Smooth muscle cell (in vitro differentiated cells): ENCODE results near the gene SYNC. TPM values are rescaled to one million over a fixed set of nuclear protein-coding genes. Genes with fewer than 3 reads are reported as not detected.
"Not testable (repeated sequence)": the region's sequence is repeated elsewhere in the genome, so short reads cannot be mapped to it uniquely, and the experiment has no call there.

Experiments used
- DNase-seq: peaks from one replicate; lab custom pipeline; 2025; ENCODE audit not compliant: unreplicated experiment; lab: John Stamatoyannopoulos, UW
- H2AFZ ChIP-seq: fragments of 200-600 bp; sonication (generic); 2 replicates; pipeline ENCODE4 v1.6.0; 2016; ENCODE audit warnings: antibody characterized with exemption, low read depth, mild to moderate bottlenecking
- H3F3A ChIP-seq: fragments of 200-600 bp; sonication (generic); 2 replicates; pipeline ENCODE4 v1.6.0; 2017; ENCODE audit warnings: antibody characterized with exemption, low read depth
- H3K27ac ChIP-seq: fragments of 200-600 bp; sonication (generic); 2 replicates; pipeline ENCODE4 v1.5.1; 2016; ENCODE audit warnings: low read depth, mild to moderate bottlenecking
- H3K27me3 ChIP-seq: fragments of 200-600 bp; sonication (generic); 2 replicates; pipeline ENCODE4 v1.6.1; 2016; ENCODE audit warnings: low read depth, mild to moderate bottlenecking
- H3K36me3 ChIP-seq: fragments of 200-600 bp; sonication (generic); 2 replicates; pipeline ENCODE4 v1.5.1; 2016; ENCODE audit warnings: low read depth
- H3K4me1 ChIP-seq: fragments of 200-600 bp; sonication (generic); 2 replicates; pipeline ENCODE4 v1.5.1; 2016; ENCODE audit warnings: low read depth
- H3K4me2 ChIP-seq: fragments of 200-600 bp; sonication (generic); 2 replicates; pipeline ENCODE4 v1.6.0; 2016; ENCODE audit warnings: mild to moderate bottlenecking
- H3K4me3 ChIP-seq: fragments of 200-600 bp; sonication (generic); 2 replicates; pipeline ENCODE4 v1.5.1; 2016; ENCODE audit warnings: mild to moderate bottlenecking
- H3K79me2 ChIP-seq: fragments of 200-600 bp; sonication (generic); 2 replicates; pipeline ENCODE4 v1.6.0; 2016; ENCODE audit warnings: low read depth, mild to moderate bottlenecking
- H3K9ac ChIP-seq: fragments of 200-600 bp; sonication (generic); 2 replicates; pipeline ENCODE4 v1.6.0; 2016; ENCODE audit warnings: low read depth
- H3K9me3 ChIP-seq: fragments of 200-600 bp; sonication (generic); replicated peaks from 2 replicates; pipeline ENCODE4 v1.5.1; 2016; ENCODE audit warnings: low read depth
- H4K20me1 ChIP-seq: fragments of 200-600 bp; sonication (generic); 2 replicates; pipeline ENCODE4 v1.6.0; 2016; ENCODE audit warnings: low read depth
- WGBS: methylation state at CpG from one replicate; pipeline ENCODE4 v1.1.7; 2016; ENCODE audit warnings: low lambda C conversion rate; 5-methylcytosine and 5-hydroxymethylcytosine counted together
- polyA plus RNA-seq: library from polyadenylated mRNA; unstranded; fragments of >200 nt; fragmentation: Nextera tagmentation; extraction: Ambion mirVana; gene quantifications from 2 replicates; pipeline ENCODE4 v1.2.1, GENCODE V29; 2016
- small RNA-seq: library from RNA; depleted of rRNA; stranded (forward); fragments of <200 nt; gene quantifications from one replicate; pipeline ENCODE3, GENCODE V24; 2014
- total RNA-seq: library from RNA; depleted of rRNA; stranded (reverse); fragments of >200 nt; gene quantifications from 2 replicates; pipeline ENCODE4 v1.2.3, GENCODE V29; 2014
- TF ChIP-seq, protein P1 (sequence below): fragments of 200-600 bp; sonication (generic); IDR thresholded peaks from 2 replicates; pipeline ENCODE4 v1.5.1; 2017; ENCODE audit warnings: borderline replicate concordance, mild to moderate bottlenecking, antibody characterized with exemption; ENCODE audit not compliant: insufficient read depth, poor library complexity, severe bottlenecking

SYNC gene
- total and polyA plus RNA-seq, 2 experiments from 2014 or later = 4.6 to 6.2 TPM

DNA sequence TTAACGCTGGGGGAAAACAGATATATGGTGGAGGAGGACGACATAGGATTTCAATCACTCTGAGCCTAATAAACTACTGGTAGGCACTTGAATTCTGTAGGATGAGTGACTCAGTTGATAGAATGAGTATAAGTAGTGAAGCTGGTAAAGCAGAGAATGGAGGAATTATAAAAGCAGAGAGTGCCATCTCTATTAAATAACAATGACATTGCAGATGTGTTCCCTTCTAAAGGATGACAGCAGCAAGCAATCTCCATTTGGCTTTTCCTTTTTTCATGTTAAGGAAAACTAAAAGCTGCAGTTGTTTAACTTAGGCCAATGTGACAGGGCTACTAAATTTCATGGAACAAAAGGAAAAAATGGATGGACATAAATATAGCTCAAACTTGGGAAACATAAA is 69.7 kb downstream of the SYNC start:
- Histone ChIP-seq H3K4me2 (no peak overlapping the region), H3K27ac (no peak overlapping the region), H3K4me3 (no peak overlapping the region), H3K9ac (no peak overlapping the region), H3K27me3 (no peaks in the 10 kb centered on the region), H3F3A (no peaks in the 10 kb centered on the region), H2AFZ (no peak overlapping the region), H3K79me2 (peaks cover 8% of the 10 kb centered on the region), H3K36me3 (no peaks in the 10 kb centered on the region), H3K9me3 (no peaks in the 10 kb centered on the region), H4K20me1 (peaks cover 51% of the 10 kb centered on the region), H3K4me1 (peaks cover 9% of the 10 kb centered on the region)
- TF ChIP-seq, protein P1, sequence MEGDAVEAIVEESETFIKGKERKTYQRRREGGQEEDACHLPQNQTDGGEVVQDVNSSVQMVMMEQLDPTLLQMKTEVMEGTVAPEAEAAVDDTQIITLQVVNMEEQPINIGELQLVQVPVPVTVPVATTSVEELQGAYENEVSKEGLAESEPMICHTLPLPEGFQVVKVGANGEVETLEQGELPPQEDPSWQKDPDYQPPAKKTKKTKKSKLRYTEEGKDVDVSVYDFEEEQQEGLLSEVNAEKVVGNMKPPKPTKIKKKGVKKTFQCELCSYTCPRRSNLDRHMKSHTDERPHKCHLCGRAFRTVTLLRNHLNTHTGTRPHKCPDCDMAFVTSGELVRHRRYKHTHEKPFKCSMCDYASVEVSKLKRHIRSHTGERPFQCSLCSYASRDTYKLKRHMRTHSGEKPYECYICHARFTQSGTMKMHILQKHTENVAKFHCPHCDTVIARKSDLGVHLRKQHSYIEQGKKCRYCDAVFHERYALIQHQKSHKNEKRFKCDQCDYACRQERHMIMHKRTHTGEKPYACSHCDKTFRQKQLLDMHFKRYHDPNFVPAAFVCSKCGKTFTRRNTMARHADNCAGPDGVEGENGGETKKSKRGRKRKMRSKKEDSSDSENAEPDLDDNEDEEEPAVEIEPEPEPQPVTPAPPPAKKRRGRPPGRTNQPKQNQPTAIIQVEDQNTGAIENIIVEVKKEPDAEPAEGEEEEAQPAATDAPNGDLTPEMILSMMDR = no peak
- WGBS = 72% methylated on average over 2 of the region's 2 CpGs
- no peak for DNase-seq

DNA sequence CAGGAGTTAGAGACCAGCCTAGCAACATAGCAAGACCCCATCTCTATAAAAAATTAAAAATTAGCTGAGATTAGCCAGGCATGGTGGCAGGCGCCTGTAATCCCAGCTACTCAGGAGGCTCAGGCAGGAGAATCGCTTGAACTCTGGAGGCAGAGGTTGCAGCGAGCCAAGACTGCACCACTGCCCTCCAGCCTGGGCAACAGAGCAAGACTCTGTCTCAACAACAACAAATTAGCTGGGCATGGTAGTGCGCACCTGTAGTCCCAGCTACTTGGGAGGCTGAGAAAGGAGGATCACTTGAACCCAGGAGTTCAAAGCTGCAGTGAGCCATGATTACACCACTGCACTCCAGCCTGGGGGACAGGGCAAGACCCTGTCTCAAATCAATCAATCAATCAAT is 72.4 kb downstream of the SYNC start:
- not testable (repeated sequence) for H3K4me2 ChIP-seq, H3K4me3 ChIP-seq, H3K4me1 ChIP-seq, DNase-seq, H3F3A ChIP-seq, H2AFZ ChIP-seq, H3K9me3 ChIP-seq, H3K9ac ChIP-seq, H3K36me3 ChIP-seq, H3K27me3 ChIP-seq, H3K79me2 ChIP-seq, H3K27ac ChIP-seq
- WGBS = 95% methylated on average over 4 of the region's 4 CpGs
- peaks cover 32% of the 10 kb centered on the region for H4K20me1 ChIP-seq

Small RNAs within 50 kb of the gene (small RNA-seq; reads per million reads assigned to genes)
- not detected for gene RF00019

Other genes with a start within 250 kb of the SYNC start
- gene ZBTB8B, start 237.7 kb downstream of the SYNC start, total RNA-seq = 0.13 TPM in 2 replicates
- 0.05 TPM in 1 of 2 replicates, not detected in the other for gene ZBTB8B, start 237.7 kb downstream of the SYNC start, polyA plus RNA-seq
- gene ZBTB8A, start 163.3 kb downstream of the SYNC start, total RNA-seq = 8.8 and 9.9 TPM in 2 replicates
- gene ZBTB8A, start 163.3 kb downstream of the SYNC start, polyA plus RNA-seq = 4.2 and 5.0 TPM in 2 replicates
- 33.3 and 42.3 TPM in 2 replicates for gene ZBTB8OS, start 52.2 kb downstream of the SYNC start, total RNA-seq
- 39.5 and 54.3 TPM in 2 replicates for gene ZBTB8OS, start 52.2 kb downstream of the SYNC start, polyA plus RNA-seq
- 117 and 139 TPM in 2 replicates for gene RBBP4, start 51.6 kb downstream of the SYNC start, total RNA-seq
- gene RBBP4, start 51.6 kb downstream of the SYNC start, polyA plus RNA-seq = 130 and 140 TPM in 2 replicates
- gene YARS1, start 114.6 kb upstream of the SYNC start, total RNA-seq = 52.1 and 56.5 TPM in 2 replicates
- 82.9 and 96.9 TPM in 2 replicates for gene YARS1, start 114.6 kb upstream of the SYNC start, polyA plus RNA-seq
- 39.1 and 39.7 TPM in 2 replicates for gene S100PBP, start 114.9 kb upstream of the SYNC start, total RNA-seq
- 13.1 and 22.1 TPM in 2 replicates for gene S100PBP, start 114.9 kb upstream of the SYNC start, polyA plus RNA-seq
- gene FNDC5, start 168.1 kb upstream of the SYNC start, total RNA-seq = not detected in 2 replicates
- gene FNDC5, start 168.1 kb upstream of the SYNC start, polyA plus RNA-seq = not detected in 2 replicates
- not detected in 2 replicates for gene HPCA, start 183.7 kb upstream of the SYNC start, total RNA-seq
- gene HPCA, start 183.7 kb upstream of the SYNC start, polyA plus RNA-seq = 0.24 TPM in 1 of 2 replicates, not detected in the other
- 40.9 and 84.1 TPM in 2 replicates for gene TMEM54, start 198.6 kb upstream of the SYNC start, total RNA-seq
- gene TMEM54, start 198.6 kb upstream of the SYNC start, polyA plus RNA-seq = 59.0 and 98.5 TPM in 2 replicates